ENCODE data around the gene GRIP1.
"Not testable (repeated sequence)": the region's sequence is repeated elsewhere in the genome, so short reads cannot be mapped to it uniquely, and the experiment has no call there.

The GRIP1 gene

DNA sequence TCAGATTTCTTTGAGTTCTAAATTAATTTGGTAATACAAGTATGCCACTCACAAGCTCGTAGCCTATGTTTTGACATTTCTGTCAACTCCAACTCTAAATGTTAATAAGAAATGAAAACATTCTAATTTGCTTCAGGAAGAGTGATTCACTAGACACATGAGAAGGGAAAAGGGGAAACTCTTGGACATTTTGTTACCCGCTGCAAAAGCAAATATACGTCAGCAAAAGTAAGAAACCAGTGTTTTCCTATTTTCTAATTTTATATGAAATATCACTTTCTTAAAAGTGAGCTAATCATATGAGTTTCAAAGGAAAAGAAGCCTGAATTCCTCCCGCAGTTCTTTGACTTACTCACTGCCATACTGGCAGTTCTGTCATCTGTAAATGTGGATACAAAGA, 162.3 kb downstream of the GRIP1 start:
- no peak for DNase-seq (ENCODE audit: low spot score)

GRCh38 chr12:66516133-66516532, 162.7 kb downstream of the GRIP1 start:
- DNase-seq (ENCODE audit: low spot score): no peak

DNA sequence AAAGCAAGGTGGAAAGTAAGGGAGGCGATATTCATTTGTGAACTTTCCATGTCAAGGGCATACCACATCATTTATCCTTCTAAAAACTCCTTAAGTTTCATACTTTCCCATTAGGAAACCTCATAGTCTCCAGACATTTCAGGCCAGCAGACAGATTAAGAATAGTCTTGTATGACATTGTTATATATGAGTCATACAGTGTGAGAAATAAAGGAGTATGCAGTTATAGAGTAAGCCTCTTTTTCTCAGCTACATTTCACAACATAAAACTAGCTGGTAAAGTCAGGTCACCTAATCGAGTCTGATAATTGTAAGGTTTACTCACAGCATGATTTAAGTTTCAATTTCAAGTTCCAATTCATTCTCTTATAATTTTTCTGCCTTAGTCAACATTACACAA, 164.3 kb downstream of the GRIP1 start:
- DNase-seq (ENCODE audit: low spot score): no peak

- no peak for DNase-seq (ENCODE audit: low spot score)
Observed at GRCh38 chr12:66508025-66508424, 170.9 kb downstream of the GRIP1 start.

GRCh38 chr12:66503746-66504145, 175.1 kb downstream of the GRIP1 start:
- peak; percentile 59 for DNase-seq (ENCODE audit: low spot score)

DNA sequence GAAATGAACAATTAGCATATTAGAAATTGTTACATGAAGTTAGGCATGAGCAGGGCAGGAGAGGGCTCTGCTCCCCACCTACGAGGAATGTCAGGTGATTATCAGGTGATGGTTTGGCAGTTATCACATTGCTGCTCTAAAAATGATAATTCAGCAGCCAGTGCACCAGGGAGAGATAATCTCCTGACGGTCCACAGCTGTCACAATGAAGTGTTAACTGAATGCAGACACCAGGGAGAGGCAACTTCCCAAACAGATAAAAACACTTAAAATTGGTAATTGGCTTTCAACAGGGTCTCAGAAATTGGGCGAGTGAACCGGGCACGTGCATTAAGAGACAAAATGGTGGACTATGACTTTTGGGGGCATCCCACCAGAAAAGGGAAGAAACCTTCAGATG, 176.0 kb downstream of the GRIP1 start:
- no peak for DNase-seq (ENCODE audit: low spot score)

DNA sequence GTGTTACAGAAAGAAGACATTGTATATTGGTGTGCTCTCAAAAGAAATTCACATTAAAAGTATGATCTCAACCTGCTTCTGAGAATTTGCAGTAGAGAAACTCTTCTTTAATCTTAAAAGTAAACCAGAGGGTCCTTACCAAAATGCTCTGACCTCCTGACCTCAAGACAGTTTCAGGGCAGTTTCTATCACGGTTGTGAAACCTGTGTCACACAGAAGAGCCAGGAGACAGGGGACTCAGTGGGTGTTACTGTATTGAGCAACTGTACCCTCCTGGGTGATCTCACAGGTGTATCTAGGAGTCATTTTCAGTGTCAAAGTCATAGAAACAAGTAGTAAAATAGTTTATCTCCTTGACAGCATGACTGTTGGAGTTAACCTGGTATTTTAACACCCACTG, 178.0 kb downstream of the GRIP1 start:
- DNase-seq (ENCODE audit: low spot score): no peak

DNA sequence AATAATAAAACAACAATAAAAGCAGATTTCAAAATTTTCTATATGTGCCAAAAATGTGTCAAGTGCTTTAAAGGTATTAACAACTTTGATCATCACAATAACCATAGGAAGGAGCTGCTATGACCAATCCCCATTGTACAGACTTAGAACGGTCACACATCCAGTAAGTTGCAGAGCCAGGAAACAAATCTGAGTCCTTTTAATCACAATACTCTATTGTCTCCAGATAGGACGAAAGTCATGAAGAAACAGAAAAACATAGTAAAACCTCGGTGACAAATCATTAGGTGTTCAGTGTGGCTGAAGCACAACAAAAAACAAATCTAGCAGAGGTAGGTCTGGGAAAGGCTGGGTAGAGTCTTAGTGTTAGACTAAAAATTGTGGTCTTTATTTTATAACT, 178.8 kb downstream of the GRIP1 start:
- DNase-seq (ENCODE audit: low spot score): no peak

DNA sequence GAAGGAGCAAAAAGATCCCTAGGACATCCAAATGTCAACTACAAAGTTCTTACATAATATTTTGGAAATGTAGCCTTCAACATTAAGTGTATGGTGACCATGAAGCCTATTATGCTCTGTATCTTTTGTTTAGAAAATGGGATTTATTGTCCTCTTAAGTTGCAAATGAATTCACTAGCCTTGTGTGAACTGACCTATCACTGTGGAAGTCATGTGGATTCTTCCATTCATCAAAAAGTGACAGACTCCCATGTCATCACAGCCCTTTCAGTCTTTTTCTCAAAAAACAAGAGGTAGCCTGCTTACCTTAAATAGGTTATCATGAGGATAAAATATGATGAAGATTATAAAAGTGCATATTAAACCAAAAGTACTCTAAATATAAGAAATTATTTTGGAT, 179.9 kb downstream of the GRIP1 start:
- no peak for DNase-seq (ENCODE audit: low spot score)

- DNase-seq (ENCODE audit: low spot score): not testable (repeated sequence)
Observed at GRCh38 chr12:66498059-66498458, 180.8 kb downstream of the GRIP1 start.

DNA sequence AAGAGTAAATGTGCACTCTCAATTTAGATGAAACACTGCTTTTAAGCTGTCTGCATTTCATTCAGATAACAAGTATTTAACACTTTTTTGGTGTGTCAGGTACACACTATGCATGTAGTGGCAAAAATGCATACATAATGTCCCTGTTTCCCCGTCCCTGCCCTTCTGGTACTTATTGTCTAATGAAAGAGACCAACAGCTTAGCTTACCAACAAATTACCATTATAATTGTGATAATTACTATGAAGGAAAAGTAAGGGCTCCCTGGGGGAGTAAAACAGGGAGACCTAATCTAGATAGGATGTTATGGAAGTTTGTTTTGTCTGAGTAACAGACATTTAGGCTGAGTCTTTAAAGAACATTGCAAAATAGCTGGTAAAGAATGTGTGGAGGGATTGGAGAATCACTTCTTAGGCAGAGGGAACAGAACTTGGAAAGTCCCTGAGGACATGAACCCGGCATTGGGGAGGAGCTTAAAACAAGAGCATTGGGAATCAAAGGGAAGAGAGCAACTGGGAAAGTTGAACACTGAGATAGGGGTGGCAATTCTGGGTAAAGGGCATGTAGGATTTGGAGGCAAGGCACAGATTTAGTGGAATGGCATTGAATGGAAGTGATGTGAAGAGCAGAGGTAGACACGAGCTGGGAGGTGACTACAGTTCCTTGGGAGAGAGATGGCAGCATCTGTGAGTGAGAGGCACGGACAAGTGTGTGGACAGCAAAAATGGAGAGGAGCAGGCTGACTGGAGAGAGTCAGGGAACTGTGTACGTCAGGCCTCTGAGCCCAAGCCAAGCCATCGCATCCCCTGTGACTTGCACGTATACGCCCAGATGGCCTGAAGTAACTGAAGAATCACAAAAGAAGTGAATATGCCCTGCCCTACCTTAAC, 181.6 kb downstream of the GRIP1 start:
- DNase-seq (ENCODE audit: low spot score): no peak

DNA sequence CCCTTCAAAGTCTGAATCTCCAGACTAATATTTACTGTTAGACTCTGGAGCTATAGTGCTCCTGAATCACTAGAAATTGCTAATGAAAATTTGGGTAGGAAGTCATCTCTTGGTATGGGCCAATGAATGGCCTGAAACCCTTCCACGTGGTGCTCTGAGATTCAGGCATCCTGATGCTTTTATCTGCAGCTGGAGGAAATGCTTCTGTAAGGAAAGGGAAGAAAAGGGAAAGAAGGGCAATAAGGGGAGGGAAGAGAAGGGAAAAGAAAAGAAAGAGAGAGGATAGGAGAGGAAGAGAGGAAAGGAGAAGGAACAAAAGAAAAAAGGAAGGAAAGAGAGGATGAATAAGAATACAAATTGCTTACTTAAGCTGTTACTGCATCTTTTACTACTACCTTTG, 182.3 kb downstream of the GRIP1 start:
- no peak for DNase-seq (ENCODE audit: low spot score)

GRCh38 chr12:66495709-66496108, 183.2 kb downstream of the GRIP1 start:
- no peak for DNase-seq (ENCODE audit: low spot score)

DNA sequence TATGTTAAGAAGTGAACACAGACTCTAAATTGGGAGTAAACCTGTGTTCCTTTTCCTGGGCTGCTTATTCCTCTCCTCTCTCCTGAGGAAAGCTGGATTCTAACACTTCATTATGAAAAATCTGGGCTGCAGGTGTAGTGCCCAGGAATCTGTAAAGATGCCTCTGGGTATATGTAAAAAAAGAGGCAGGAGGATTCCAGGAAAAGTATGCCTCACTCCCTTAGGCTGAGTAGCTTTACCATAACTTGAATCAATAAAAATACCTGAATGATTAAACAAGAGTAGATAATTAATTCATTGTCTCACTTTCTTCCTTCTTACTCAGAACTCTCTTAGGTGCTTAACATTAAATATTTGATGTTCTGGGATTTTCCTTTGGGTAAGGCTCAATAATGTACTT, 185.1 kb downstream of the GRIP1 start:
- DNase-seq (ENCODE audit: low spot score): no peak

DNA sequence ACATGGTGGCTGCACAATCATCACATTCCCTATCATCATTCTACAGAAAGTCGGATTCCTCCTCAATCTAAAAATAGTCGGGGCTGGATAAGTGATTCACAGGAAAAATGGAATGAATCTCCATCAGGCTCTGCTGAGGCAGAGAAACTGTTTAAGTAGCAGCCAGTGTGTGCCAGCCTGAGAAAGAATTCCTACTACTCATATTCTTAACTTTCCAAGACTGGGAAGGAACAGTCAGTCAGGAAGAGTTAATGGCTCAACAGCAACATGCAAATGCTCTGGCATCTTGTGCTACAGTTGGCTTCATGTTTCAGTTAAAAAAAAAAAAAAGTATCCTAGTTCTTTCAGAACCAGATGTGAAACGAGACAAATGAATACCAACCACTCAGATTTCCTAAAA, 187.0 kb downstream of the GRIP1 start:
- no peak for DNase-seq (ENCODE audit: low spot score)

GRCh38 chr12:66482351-66483203, 196.3 kb downstream of the GRIP1 start:
- no peak for DNase-seq (ENCODE audit: low spot score)

DNA sequence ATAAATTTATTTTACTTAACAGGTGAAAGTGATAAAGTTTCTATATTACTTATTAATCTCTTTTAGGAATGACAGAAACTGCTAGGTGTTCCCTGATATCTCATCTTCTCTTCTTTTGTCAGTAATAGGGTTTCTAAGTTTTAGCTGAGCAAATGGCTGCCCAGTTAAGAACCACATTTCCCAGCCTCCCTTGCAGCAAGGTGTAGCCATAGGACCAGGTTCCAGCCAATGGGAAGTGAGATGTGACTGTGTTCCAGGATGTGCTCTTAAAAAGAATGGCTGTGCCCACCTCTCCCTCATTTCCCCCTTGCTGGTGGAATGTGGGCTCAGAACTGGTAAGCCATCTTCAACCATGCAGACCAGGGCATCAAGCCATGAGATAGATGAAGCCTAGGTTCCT, 210.9 kb downstream of the GRIP1 start:
- no peak for DNase-seq (ENCODE audit: low spot score)

DNA sequence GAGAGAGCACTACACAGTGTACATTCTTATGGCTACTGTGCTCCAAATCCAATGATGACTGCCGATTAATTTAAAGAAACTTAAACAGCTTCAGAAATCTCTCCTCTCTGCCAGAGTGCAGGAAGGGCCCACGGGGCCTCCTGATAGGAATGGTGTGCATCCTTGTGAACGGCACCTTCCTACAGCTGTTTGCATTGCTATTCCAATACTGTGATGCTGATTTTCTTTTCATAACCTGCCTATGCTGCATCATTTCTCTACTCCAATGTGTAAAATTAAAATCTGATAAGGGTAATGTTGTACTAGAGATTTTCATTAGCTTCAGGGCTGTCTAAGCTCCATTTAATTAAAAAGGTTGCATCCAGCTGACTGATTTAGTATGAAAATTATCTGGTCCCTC, 217.5 kb downstream of the GRIP1 start:
- DNase-seq (ENCODE audit: low spot score): no peak

DNA sequence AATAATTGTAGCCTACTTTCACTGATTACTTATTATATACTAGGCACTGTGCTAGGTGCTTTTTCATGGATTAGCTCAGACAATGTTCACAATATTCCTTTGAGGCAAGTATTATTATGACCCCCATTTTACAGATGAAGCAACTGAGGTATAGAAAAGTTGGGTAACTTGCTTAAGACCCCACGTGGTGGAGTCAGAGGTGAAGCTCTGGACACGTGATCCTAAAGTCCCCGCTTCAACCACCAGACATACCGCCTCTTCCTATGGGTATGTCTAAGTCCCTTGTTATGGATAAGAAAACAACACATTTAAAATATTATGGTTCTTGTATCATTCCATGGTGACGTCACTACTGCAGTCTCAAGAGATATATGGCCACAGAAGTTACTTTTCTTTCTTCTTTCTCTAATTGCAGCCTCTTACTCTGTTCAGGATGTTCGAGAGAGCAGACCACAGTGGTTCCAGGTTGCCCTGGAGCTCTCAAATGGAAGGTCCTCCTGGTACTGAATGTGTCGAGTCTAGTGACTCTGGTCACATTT, 218.9 kb downstream of the GRIP1 start:
- no peak for DNase-seq (ENCODE audit: low spot score)

DNA sequence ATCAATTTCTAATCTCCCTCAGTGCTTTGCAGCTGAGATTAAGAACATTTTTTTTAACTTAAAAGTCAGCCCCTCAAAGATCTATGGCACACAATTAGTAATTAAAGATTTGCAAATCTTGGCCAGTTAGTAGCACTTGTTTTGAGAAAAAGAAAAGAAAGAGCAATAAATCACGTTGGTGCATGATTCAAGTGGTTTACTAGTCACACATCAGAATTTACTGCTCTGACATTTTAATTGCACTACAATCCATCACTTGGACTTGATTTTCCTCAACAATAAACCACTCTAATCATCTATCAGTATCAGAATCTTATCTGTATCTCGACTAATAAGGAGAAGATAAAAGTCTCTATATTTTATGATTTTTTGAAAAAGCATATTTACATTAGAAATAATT, 222.3 kb downstream of the GRIP1 start:
- DNase-seq (ENCODE audit: low spot score): no peak

DNA sequence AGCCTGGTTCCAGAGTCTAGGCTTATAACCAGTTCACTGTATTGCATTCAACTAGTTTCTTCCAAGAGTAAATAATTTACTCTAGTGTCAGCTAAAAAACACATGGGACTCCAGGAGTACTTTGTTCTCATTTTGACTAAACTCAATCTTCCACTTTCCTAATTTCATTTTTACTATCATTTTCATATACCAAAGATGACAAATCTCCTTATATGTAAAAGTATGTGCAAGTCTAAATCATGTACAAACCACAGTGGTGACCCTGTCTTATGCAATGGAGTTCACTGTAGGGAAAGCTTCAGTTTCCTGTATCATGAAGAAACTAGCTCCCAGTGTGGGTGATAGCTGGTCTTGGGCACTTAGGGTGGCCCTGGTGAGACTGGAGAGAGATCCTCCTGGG, 225.0 kb downstream of the GRIP1 start:
- no peak for DNase-seq (ENCODE audit: low spot score)

DNA sequence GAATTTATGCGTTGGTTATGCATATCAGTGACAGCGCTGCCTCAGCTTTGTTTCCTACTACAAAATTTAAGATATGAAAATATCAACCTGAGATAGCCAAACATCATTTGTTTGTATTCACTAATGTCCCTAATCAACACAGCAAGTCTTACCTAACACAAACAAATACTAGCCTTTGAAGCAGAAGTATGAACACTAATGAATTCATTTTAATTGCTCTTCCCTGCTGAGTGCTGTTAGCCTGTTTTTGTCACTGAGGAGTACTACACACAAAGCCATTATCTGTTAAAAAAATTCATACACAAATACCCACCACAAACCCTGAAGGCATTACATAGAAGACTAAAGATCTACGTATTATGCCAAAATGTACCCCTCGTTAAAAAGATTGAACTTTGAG, 225.8 kb downstream of the GRIP1 start:
- no peak for DNase-seq (ENCODE audit: low spot score)

DNA sequence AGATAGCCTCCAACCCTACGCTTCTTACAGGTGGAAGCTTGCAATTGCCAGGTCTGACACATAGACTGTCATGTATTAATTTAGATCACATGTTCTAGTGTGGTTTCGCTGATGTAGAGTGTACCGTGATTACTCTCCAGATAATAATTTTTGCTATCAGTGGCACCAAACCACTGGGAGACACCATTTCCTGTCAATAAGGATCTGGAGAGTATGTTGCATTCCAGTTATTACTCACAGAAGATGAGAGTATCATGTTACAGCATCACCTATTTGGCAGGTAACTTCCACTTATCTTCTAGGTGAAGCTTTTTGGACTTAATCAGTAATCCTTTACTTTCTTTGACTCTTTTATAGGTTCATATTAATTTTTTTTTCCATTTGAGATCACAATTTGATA, 229.3 kb downstream of the GRIP1 start:
- no peak for DNase-seq (ENCODE audit: low spot score)

Measured in globus pallidus (tissue), 1 donor.